Cardiac muscle cell (in vitro differentiated cells and primary cell): ENCODE data around the gene AEN. TPM values are rescaled to one million over a fixed set of nuclear protein-coding genes. Genes with fewer than 3 reads are reported as not detected.

Source experiments
- DNase-seq, 2 donors: peaks; one replicate each; pipeline versions ENCODE4 v3.0.0 to v3.0.0-alpha.2; 2010 to 2017; ENCODE audit warnings: low read depth in 1 of 2, low spot score in 1 of 2
- H3K27ac ChIP-seq: fragments of 200-600 bp; sonication (generic); 2 replicates; pipeline ENCODE4 v1.5.1; 2016
- H3K27me3 ChIP-seq: fragments of 200-600 bp; sonication (generic); 2 replicates; pipeline ENCODE4 v1.6.0; 2016; ENCODE audit warnings: control low read depth
- H3K36me3 ChIP-seq: fragments of 200-600 bp; sonication (generic); 2 replicates; pipeline ENCODE4 v1.5.1; 2016; ENCODE audit warnings: control low read depth
- H3K4me1 ChIP-seq: fragments of 200-600 bp; sonication (generic); 2 replicates; pipeline ENCODE4 v1.8.1; 2017; ENCODE audit warnings: low read depth, mild to moderate bottlenecking, mixed run types
- H3K4me3 ChIP-seq: fragments of 200-600 bp; sonication (generic); 2 replicates; pipeline ENCODE4 v1.5.1; 2016; ENCODE audit warnings: mild to moderate bottlenecking
- H3K9me3 ChIP-seq: fragments of 200-600 bp; sonication (generic); 2 replicates; pipeline ENCODE4 v1.5.1; 2017; ENCODE audit warnings: low read depth, mild to moderate bottlenecking, control low read depth
- polyA plus RNA-seq: library from polyadenylated mRNA; unstranded; fragments of >200 nt; fragmentation: Nextera tagmentation; extraction: Ambion mirVana; gene quantifications from 2 replicates; pipeline ENCODE4 v1.2.1, GENCODE V29; 2016
- total RNA-seq: library from RNA; depleted of rRNA; stranded (reverse); fragments of >200 nt; gene quantifications from 2 replicates; pipeline ENCODE4 v1.2.3, GENCODE V29; 2016
- TF ChIP-seq, protein P1 (sequence below): IDR thresholded peaks from 2 replicates; pipeline ENCODE4 v1.5.1; 2012; ENCODE audit warnings: low read depth, mild to moderate bottlenecking, low read length

The AEN gene
- total and polyA plus RNA-seq, 2 experiments from 2014 or later = 20.9 to 53.6 TPM

DNA sequence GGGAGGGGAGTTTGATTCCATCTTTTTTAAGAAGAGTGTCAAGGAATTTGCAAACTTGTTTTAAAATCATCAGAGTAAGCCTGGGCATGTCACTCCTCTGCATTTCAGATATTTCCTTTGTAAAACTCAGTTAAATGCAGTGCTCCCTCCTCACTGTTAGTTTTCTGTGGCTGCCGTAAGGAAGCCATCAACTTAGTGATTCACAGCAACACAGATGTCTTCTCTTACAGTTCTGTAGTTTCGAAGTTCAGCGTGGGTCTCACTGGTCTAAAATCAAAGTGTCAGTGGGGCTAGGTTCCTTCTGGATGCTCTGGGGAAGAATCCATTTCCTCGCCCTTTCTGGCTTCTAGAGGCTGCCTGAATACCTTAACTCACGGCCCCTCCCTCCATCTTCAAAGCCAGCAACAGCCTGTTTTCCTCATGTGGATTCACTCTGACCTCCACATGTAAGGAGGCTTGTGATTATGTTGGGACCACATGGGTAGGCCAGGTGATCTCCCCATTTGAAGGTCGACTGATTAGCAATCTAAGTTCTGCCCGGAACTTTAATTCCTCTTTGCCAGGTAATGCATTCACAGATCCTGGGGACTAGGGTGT, 30.1 kb downstream of the AEN start:
- Histone ChIP-seq H3K9me3 (no peaks in the 10 kb centered on the region), H3K36me3 (no peaks in the 10 kb centered on the region), H3K27me3 (no peaks in the 10 kb centered on the region), H3K27ac (no peak overlapping the region), H3K4me1 (no peaks in the 10 kb centered on the region), H3K4me3 (no peak overlapping the region)
- no peak for DNase-seq
- TF ChIP-seq, protein P1, sequence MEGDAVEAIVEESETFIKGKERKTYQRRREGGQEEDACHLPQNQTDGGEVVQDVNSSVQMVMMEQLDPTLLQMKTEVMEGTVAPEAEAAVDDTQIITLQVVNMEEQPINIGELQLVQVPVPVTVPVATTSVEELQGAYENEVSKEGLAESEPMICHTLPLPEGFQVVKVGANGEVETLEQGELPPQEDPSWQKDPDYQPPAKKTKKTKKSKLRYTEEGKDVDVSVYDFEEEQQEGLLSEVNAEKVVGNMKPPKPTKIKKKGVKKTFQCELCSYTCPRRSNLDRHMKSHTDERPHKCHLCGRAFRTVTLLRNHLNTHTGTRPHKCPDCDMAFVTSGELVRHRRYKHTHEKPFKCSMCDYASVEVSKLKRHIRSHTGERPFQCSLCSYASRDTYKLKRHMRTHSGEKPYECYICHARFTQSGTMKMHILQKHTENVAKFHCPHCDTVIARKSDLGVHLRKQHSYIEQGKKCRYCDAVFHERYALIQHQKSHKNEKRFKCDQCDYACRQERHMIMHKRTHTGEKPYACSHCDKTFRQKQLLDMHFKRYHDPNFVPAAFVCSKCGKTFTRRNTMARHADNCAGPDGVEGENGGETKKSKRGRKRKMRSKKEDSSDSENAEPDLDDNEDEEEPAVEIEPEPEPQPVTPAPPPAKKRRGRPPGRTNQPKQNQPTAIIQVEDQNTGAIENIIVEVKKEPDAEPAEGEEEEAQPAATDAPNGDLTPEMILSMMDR = no peak

- Histone ChIP-seq H3K27ac (no peak overlapping the region), H3K4me3 (no peak overlapping the region), H3K36me3 (no peaks in the 10 kb centered on the region), H3K9me3 (no peaks in the 10 kb centered on the region), H3K4me1 (no peaks in the 10 kb centered on the region), H3K27me3 (no peaks in the 10 kb centered on the region)
- TF ChIP-seq, protein P1 = no peak
- DNase-seq = no peak
Observed at GRCh38 chr15:88651971-88652370, 30.8 kb downstream of the AEN start.

GRCh38 chr15:88652456-88653199, 31.5 kb downstream of the AEN start:
- TF ChIP-seq, protein P1 = no peak
- DNase-seq = no peak
- Histone ChIP-seq H3K4me1 (no peaks in the 10 kb centered on the region), H3K9me3 (no peaks in the 10 kb centered on the region), H3K27ac (no peak overlapping the region), H3K4me3 (no peak overlapping the region), H3K36me3 (no peaks in the 10 kb centered on the region), H3K27me3 (no peaks in the 10 kb centered on the region)

DNA sequence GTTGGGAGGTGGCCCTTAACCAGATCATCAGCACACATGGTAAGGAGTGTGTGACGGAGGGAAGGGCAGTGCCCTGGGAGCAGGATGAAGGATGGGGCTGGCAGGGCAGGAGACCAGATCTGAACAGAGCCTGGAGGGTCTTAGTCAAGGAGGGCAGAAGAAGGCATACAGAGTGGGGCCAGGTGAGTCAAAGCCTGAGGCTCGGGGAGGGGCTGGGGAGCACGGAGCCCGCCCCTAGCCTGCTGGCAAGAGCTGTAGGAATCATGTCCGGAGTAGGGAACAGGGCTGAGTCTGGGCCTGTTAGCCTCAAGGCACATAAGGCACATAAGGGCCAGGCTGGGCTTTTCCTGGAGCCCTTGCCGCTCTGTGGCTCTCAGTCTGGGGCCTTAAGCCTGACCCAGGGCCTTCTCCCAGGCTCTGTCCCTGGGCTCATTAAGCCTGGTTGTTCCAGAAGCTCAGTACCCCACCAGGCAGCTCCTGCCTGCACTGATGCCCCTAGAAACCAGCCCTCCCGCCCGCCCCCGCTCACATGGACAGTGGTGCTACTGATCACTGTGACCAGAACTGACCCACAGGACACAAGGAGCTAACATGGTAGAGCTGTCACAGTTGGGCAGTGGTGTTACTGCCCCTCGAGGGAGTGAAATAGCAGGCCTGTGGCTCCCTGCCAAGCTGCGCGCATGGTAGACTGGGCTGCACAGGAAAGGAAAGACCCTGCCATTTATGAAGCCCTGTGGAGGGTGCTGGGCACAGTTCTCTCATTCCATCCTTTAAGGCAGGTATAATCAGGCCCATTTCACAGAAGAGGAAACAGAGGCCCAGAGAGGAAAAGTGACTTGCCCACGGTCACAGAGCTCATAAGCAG, 32.3 kb downstream of the AEN start:
- TF ChIP-seq, protein P1 = no peak
- Histone ChIP-seq H3K4me3 (no peak overlapping the region), H3K4me1 (no peaks in the 10 kb centered on the region), H3K27ac (no peak overlapping the region), H3K9me3 (no peaks in the 10 kb centered on the region), H3K36me3 (no peaks in the 10 kb centered on the region), H3K27me3 (no peaks in the 10 kb centered on the region)
- no peak for DNase-seq

GRCh38 chr15:88654430-88655102, 33.4 kb downstream of the AEN start:
- DNase-seq = no peak

More at GRCh38 chr15:88654430-88655102, 33.4 kb downstream of the AEN start:
- Histone ChIP-seq H3K4me1 (no peaks in the 10 kb centered on the region), H3K36me3 (no peaks in the 10 kb centered on the region), H3K27ac (no peak overlapping the region), H3K9me3 (no peaks in the 10 kb centered on the region), H3K4me3 (no peak overlapping the region), H3K27me3 (peaks cover 3% of the 10 kb centered on the region)
- TF ChIP-seq, protein P1 = no peak
